HG03095 (cell line): ENCODE measurements around the gene ARL6.

Experiments
- ATAC-seq: cut with Tn5 transposase; IDR thresholded peaks from one replicate; pipeline ENCODE4 v1.9.1; 2021; ENCODE audit warnings: moderate library complexity; ENCODE audit not compliant: unreplicated experiment

ARL6 gene

GRCh38 chr3:97764407-97765238 is at the start of gene ARL6:
Gene ARL6, plus strand, starts transcription at chr3:97764758. Its CDS starts 3,350 bp downstream, at chr3:97768108.
- ATAC-seq = peak; percentile 95

GRCh38 chr3:97719156-97719821 is 45.3 kb upstream of the ARL6 start:
- ATAC-seq = peak; percentile 95

- ATAC-seq = no peak
These were observed 44.1 kb upstream of the ARL6 start for GRCh38 chr3:97720417-97720816.

- ATAC-seq = no peak
These were observed 43.1 kb upstream of the ARL6 start for GRCh38 chr3:97721446-97721845.

GRCh38 chr3:97736928-97737327 is 27.6 kb upstream of the ARL6 start:
- no peak for ATAC-seq

GRCh38 chr3:97738761-97739160 is 25.8 kb upstream of the ARL6 start:
- no peak for ATAC-seq

GRCh38 chr3:97742036-97742435 is 22.5 kb upstream of the ARL6 start:
- no peak for ATAC-seq

- ATAC-seq = no peak
These were observed 20.3 kb upstream of the ARL6 start for GRCh38 chr3:97744289-97744688.

GRCh38 chr3:97763586-97764406 is 762 bp upstream of the ARL6 start:
- ATAC-seq = peak; percentile 34

GRCh38 chr3:97765336-97765735 is 778 bp downstream of the ARL6 start:
- no peak for ATAC-seq

GRCh38 chr3:97772926-97773325 is 8.4 kb downstream of the ARL6 start:
- no peak for ATAC-seq

- ATAC-seq = no peak
These were observed 13.6 kb downstream of the ARL6 start for GRCh38 chr3:97778152-97778551.

- no peak for ATAC-seq
These were observed 29.0 kb downstream of the ARL6 start for GRCh38 chr3:97793420-97794019.

GRCh38 chr3:97795951-97796350 is 31.4 kb downstream of the ARL6 start:
- ATAC-seq = no peak

- ATAC-seq = no peak
These were observed 39.9 kb downstream of the ARL6 start for GRCh38 chr3:97804471-97804870.

GRCh38 chr3:97810779-97811390 is 46.3 kb downstream of the ARL6 start:
- no peak for ATAC-seq

- no peak for ATAC-seq
These were observed 50.8 kb downstream of the ARL6 start for GRCh38 chr3:97815149-97815917.

GRCh38 chr3:97816811-97817210 is 52.3 kb downstream of the ARL6 start:
- ATAC-seq = no peak

GRCh38 chr3:97817965-97818364 is 53.4 kb downstream of the ARL6 start:
- ATAC-seq = no peak

GRCh38 chr3:97820780-97821179 is 56.2 kb downstream of the ARL6 start:
- no peak for ATAC-seq
